GM19043 (cell line): ENCODE measurements around the gene P3R3URF.
"Not testable (repeated sequence)": the region's sequence is repeated elsewhere in the genome, so short reads cannot be mapped to it uniquely, and the experiment has no call there.

ENCODE experiments used
- ATAC-seq: cut with Tn5 transposase; IDR thresholded peaks from one replicate; pipeline ENCODE4 v1.9.1; 2021; ENCODE audit warnings: low read depth; ENCODE audit not compliant: unreplicated experiment

P3R3URF gene

GRCh38 chr1:46176211-46176865 is at the start of gene P3R3URF:
TSS of gene P3R3URF (minus strand) at chr1:46176488. CDS start at chr1:46176471, 17 bp downstream.
- no peak for ATAC-seq

GRCh38 chr1:46224966-46225365 is 48.7 kb upstream of the P3R3URF start:
- ATAC-seq: no peak

GRCh38 chr1:46223472-46223943 is 47.2 kb upstream of the P3R3URF start:
- ATAC-seq: peak; percentile 86

GRCh38 chr1:46223055-46223454 is 46.8 kb upstream of the P3R3URF start:
- not testable (repeated sequence) for ATAC-seq

GRCh38 chr1:46221749-46222148 is 45.5 kb upstream of the P3R3URF start:
- ATAC-seq: no peak

- no peak for ATAC-seq
These were observed 44.5 kb upstream of the P3R3URF start for GRCh38 chr1:46220808-46221207.

GRCh38 chr1:46219551-46220520 is 43.5 kb upstream of the P3R3URF start:
- ATAC-seq: no peak

- ATAC-seq: no peak
These were observed 42.2 kb upstream of the P3R3URF start for GRCh38 chr1:46218443-46218842.

GRCh38 chr1:46215504-46215903 is 39.2 kb upstream of the P3R3URF start:
- ATAC-seq: no peak

GRCh38 chr1:46211051-46211450 is 34.8 kb upstream of the P3R3URF start:
- no peak for ATAC-seq

- ATAC-seq: no peak
These were observed 34.3 kb upstream of the P3R3URF start for GRCh38 chr1:46210561-46210960.

GRCh38 chr1:46206399-46206798 is 30.1 kb upstream of the P3R3URF start:
- ATAC-seq: no peak

GRCh38 chr1:46205791-46206190 is 29.5 kb upstream of the P3R3URF start:
- no peak for ATAC-seq

GRCh38 chr1:46205141-46205540 is 28.9 kb upstream of the P3R3URF start:
- no peak for ATAC-seq

GRCh38 chr1:46204406-46204742 is 28.1 kb upstream of the P3R3URF start:
- no peak for ATAC-seq

GRCh38 chr1:46203738-46204405 is 27.6 kb upstream of the P3R3URF start:
- ATAC-seq: no peak

- no peak for ATAC-seq
These were observed 23.0 kb upstream of the P3R3URF start for GRCh38 chr1:46199233-46199749.

- ATAC-seq: peak; percentile 77
These were observed 21.9 kb upstream of the P3R3URF start, which contains the start of gene POMGNT1 for GRCh38 chr1:46197964-46198811. TSS of gene POMGNT1 (minus strand) at chr1:46198434. CDS start at chr1:46197821, 613 bp downstream.

GRCh38 chr1:46197560-46197963 is 21.3 kb upstream of the P3R3URF start:
- ATAC-seq: no peak

GRCh38 chr1:46196609-46197008 is 20.3 kb upstream of the P3R3URF start:
- no peak for ATAC-seq
